ENCODE results near the gene DGKI.

DNA sequence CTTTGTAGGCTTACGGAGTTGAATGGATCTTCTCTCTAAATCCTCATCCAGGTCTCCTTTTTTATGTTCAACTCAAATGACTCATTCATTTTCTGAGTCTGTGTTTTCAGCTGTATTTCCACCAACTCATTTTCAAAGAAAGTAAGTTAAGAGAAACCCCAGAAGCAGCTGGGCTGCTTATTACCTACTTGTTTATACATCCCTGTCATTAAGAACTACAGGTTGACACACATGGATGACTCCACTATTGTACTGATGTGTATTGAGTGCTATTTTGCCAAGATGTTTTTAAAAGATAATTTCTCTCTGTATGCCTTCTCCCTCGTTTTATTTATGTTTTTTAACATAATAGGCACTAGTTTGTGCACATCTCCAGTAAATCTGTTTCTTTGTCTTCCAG lies 41.9 kb downstream of the DGKI start:
- TF ChIP-seq, protein P1, sequence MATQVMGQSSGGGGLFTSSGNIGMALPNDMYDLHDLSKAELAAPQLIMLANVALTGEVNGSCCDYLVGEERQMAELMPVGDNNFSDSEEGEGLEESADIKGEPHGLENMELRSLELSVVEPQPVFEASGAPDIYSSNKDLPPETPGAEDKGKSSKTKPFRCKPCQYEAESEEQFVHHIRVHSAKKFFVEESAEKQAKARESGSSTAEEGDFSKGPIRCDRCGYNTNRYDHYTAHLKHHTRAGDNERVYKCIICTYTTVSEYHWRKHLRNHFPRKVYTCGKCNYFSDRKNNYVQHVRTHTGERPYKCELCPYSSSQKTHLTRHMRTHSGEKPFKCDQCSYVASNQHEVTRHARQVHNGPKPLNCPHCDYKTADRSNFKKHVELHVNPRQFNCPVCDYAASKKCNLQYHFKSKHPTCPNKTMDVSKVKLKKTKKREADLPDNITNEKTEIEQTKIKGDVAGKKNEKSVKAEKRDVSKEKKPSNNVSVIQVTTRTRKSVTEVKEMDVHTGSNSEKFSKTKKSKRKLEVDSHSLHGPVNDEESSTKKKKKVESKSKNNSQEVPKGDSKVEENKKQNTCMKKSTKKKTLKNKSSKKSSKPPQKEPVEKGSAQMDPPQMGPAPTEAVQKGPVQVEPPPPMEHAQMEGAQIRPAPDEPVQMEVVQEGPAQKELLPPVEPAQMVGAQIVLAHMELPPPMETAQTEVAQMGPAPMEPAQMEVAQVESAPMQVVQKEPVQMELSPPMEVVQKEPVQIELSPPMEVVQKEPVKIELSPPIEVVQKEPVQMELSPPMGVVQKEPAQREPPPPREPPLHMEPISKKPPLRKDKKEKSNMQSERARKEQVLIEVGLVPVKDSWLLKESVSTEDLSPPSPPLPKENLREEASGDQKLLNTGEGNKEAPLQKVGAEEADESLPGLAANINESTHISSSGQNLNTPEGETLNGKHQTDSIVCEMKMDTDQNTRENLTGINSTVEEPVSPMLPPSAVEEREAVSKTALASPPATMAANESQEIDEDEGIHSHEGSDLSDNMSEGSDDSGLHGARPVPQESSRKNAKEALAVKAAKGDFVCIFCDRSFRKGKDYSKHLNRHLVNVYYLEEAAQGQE (tag by site-specific recombination; IDR thresholded peaks at IDR 0.05) = no peak
- TF ChIP-seq ZNF768 (tag by site-specific recombination; IDR thresholded peaks at IDR 0.05) (no peak), ZBTB17 (tag by site-specific recombination; IDR thresholded peaks at IDR 0.05) (no peak), ZNF777 (tag by site-specific recombination; IDR thresholded peaks at IDR 0.05; ENCODE audit: borderline replicate concordance) (no peak), ZFP37 (tag by site-specific recombination; IDR thresholded peaks at IDR 0.05) (no peak), ZNF274 (IDR thresholded peaks at IDR 0.05; ENCODE audit: low read length) (no peak), ZNF274 (tag by site-specific recombination; IDR thresholded peaks at IDR 0.05; ENCODE audit: borderline replicate concordance) (no peak), KLF16 (tag by site-specific recombination; IDR thresholded peaks at IDR 0.05) (no peak)
- TF ChIP-seq, protein P2, sequence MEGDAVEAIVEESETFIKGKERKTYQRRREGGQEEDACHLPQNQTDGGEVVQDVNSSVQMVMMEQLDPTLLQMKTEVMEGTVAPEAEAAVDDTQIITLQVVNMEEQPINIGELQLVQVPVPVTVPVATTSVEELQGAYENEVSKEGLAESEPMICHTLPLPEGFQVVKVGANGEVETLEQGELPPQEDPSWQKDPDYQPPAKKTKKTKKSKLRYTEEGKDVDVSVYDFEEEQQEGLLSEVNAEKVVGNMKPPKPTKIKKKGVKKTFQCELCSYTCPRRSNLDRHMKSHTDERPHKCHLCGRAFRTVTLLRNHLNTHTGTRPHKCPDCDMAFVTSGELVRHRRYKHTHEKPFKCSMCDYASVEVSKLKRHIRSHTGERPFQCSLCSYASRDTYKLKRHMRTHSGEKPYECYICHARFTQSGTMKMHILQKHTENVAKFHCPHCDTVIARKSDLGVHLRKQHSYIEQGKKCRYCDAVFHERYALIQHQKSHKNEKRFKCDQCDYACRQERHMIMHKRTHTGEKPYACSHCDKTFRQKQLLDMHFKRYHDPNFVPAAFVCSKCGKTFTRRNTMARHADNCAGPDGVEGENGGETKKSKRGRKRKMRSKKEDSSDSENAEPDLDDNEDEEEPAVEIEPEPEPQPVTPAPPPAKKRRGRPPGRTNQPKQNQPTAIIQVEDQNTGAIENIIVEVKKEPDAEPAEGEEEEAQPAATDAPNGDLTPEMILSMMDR (tag by site-specific recombination; IDR thresholded peaks at IDR 0.05) = no peak
- TF ChIP-seq, protein P3, sequence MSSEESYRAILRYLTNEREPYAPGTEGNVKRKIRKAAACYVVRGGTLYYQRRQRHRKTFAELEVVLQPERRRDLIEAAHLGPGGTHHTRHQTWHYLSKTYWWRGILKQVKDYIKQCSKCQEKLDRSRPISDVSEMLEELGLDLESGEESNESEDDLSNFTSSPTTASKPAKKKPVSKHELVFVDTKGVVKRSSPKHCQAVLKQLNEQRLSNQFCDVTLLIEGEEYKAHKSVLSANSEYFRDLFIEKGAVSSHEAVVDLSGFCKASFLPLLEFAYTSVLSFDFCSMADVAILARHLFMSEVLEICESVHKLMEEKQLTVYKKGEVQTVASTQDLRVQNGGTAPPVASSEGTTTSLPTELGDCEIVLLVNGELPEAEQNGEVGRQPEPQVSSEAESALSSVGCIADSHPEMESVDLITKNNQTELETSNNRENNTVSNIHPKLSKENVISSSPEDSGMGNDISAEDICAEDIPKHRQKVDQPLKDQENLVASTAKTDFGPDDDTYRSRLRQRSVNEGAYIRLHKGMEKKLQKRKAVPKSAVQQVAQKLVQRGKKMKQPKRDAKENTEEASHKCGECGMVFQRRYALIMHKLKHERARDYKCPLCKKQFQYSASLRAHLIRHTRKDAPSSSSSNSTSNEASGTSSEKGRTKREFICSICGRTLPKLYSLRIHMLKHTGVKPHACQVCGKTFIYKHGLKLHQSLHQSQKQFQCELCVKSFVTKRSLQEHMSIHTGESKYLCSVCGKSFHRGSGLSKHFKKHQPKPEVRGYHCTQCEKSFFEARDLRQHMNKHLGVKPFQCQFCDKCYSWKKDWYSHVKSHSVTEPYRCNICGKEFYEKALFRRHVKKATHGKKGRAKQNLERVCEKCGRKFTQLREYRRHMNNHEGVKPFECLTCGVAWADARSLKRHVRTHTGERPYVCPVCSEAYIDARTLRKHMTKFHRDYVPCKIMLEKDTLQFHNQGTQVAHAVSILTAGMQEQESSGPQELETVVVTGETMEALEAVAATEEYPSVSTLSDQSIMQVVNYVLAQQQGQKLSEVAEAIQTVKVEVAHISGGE (tag by site-specific recombination; conservative IDR thresholded peaks at IDR 0.05; ENCODE audit: low read depth) = no peak
